Nucleus accumbens (tissue), 56 donors: ENCODE data around the gene GRIA2.
A peak's percentile ranks its signal among the peaks of the same experiment; 100 is the strongest.
"Not testable (repeated sequence)": the region's sequence is repeated elsewhere in the genome, so short reads cannot be mapped to it uniquely, and the experiment has no call there.

Experiments
- DNase-seq, 56 donors: peaks; one replicate each; lab custom pipeline; 2025; lab: John Stamatoyannopoulos, UW

GRIA2 gene

GRCh38 chr4:157246964-157247363, 26.4 kb downstream of the GRIA2 start:
- peak in 1 of 56 donors; percentile 11 for DNase-seq

DNA sequence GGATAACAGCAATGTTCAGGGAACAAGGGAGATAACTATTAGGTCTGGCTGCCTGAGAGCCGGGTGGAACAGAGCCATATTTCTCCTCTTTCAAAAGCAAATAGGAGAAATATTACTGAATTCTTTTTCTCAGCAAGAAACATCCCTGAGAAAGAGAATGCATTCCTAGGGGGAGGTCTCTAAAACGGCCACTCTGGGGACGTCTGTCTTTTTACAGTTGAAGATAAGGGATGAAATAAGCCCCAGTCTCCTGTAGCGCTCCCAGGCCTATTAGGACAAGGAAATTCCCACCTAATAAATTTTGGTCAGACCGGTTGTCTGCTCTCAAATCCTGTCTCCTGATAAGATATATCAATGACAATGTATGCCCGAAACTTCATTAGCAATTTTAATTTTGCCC, 37.6 kb downstream of the GRIA2 start:
- not testable (repeated sequence) for DNase-seq

DNA sequence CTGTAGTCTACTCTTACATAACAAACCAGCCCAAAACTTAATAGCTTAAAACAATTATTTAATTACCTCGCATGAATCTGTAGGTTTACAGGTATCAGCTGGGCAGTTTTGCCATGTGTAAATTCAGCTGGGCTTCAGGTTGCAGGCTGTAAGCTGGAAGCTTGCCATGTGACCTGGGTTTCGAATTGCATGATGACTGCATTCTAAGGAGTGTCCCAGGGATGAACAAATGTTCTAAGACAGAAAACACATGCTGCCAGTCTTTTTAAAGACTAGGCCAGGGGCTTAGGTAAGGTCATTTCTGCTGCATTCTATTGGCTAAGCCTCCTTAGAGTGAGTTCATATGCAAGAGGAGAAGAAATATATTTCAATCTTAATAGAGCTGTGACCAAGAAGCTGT, 44.8 kb downstream of the GRIA2 start:
- DNase-seq = peak in 1 of 56 donors; percentile 1

DNA sequence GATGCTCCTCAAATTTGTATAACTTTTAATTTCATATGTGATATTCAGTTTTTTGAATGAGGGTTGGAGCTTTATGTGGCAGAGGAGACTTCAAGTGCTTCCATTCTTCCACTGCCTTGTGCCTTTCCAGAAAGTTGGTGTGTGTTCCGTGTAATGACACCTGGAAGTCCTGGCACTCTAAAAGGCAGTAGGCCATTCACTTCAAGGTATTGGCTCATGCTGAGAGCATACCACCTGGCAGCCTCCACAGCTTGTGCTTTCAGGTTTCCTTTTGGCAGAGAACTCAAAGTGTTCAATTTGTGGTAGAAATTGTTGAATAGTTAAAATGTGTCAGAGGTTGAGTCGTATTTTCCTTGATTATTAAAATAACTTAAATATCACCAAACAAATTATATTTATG, 49.6 kb downstream of the GRIA2 start:
- no peak for DNase-seq

DNA sequence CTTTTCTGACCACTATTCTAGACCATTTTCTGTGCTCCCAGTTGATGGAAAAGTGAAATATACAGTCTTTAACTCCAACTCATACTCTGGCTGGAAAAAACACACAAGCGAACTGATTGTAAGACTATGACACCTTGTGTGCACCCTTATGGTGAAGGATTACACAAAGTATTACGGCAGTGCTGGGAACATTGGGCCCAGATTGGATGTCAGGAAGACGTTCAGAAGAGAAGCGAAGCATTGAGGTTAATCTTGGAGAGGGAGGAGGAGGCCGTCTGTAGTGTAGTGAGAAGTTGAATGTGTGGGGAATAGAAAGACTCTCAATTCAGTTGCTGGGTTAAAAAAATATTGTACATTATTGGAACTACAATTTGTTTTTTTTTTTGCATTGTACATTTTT, 50.0 kb downstream of the GRIA2 start:
- DNase-seq = no peak

- DNase-seq = no peak
Measured at GRCh38 chr4:157271166-157271869, 50.8 kb downstream of the GRIA2 start.

DNA sequence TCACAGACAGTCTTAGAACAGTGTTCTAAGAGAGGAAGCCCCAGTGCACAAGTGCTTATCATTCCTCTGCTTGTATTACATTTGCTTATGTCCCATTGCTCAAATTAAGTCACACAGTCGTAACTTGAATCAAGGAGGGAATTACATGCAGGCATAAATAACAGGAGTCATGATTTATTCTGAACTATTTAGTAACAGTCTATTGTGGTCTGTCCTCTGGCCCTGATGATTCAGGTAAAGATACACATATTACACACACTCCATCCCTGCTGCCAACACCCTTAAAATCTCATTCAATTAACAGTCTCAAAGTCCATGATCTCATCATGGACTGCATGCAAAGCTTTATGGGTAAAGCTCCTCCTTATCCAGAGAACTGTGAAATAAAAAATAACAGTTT, 60.1 kb downstream of the GRIA2 start:
- DNase-seq = no peak

DNA sequence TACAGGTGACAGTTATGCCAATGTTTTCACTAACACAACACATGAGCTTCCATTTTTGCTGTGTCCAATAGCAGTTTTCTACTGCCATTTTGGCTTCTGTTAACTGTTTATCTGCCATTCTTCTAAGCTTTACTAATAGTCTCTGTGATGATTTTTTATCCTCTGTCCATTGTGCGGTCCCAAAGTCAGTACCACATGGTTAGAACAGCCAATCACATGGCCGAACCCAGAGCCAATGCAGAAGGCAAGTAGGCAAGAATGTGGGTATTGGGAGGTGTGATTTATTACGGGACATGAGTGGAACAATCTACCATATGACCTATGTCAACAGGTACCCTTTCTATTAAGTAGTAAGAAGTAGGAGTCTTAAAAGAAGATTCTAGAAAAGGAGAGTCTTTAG, 61.5 kb downstream of the GRIA2 start:
- DNase-seq = no peak

DNA sequence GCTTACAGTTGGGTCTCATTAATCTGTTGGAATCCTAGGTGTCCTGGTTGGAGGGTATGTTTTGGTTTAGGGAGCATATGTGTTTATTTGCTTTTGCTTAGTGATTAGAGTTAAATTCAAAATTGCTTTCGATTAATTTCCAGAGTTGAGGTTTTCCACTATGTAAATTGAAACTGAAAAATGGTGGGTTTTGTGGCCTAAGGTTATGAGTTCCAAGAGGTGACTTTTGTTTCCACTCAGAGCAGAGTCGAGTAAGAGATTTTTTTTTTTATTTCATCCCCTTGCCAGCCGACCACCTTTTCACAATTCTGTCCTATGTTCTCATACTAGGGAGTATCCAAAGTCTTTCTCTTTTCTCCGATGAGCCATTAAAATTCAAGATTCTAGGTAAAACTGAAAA, 66.9 kb downstream of the GRIA2 start:
- no peak for DNase-seq

- no peak for DNase-seq
Measured at GRCh38 chr4:157290622-157291021, 70.1 kb downstream of the GRIA2 start.

DNA sequence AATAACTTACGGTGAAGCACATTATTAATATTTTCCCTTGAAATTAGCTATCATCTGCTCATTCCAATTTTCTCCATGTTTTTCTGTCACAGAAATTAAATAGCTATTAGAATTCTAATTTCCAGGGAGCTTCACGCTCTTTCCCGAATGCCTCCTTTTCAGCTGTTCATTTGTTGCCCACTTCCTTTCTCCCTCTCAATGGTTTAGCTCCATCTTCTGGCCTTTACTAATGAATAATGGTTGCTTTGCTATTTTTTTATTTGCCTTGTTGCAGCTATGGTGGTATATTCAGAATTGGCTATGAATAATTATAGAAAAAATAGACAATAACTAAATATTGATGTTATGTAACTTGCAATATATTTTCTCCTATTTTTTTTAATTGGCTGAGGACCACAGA, 70.5 kb downstream of the GRIA2 start:
- DNase-seq = no peak

GRCh38 chr4:157293673-157294072, 73.1 kb downstream of the GRIA2 start:
- no peak for DNase-seq

- no peak for DNase-seq
Measured at GRCh38 chr4:157294575-157294974, 74.0 kb downstream of the GRIA2 start.

GRCh38 chr4:157300701-157301100, 80.2 kb downstream of the GRIA2 start:
- no peak for DNase-seq

- DNase-seq = no peak
Measured at GRCh38 chr4:157303471-157303960, 83.0 kb downstream of the GRIA2 start.

DNA sequence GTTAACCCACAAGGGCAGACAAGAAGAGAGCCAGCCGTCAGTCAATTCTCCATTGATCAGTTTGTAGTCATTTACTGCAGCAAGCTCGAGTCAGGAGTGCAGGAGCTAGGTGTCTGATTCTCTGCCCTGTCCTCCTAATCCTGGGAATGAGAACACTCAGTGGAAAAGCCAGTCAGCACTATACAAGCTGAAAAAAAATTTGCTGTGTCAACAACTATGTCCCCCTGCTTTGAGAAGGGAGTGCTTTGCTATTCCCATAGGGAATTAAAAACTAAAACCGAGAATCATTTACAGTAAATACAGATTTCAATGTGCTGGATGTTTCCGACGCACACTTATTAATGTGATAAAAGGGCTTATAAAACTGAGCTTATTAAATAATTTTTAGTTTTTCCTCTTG, 84.2 kb downstream of the GRIA2 start:
- DNase-seq = no peak

GRCh38 chr4:157312702-157313101, 92.2 kb downstream of the GRIA2 start:
- no peak for DNase-seq

DNA sequence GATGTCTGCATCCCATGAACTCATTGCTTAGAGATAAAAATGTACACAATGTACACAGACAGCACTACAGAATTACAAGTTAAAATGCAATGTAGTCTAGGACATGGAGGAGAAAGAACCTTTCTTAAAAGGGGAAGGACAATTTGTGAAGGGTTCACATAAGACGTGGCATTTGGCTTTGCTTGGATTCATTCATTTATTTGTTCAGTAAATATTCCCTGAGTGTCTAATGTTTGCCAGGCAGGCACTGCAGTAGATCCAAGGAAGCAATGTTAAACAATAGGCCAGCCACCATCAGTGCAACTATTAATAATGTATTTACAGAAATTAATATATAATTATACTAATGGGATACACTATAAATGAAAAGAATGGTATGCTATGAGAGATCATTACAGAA, 94.4 kb downstream of the GRIA2 start:
- no peak for DNase-seq

- DNase-seq = no peak
Measured at GRCh38 chr4:157315968-157316367, 95.4 kb downstream of the GRIA2 start.

DNA sequence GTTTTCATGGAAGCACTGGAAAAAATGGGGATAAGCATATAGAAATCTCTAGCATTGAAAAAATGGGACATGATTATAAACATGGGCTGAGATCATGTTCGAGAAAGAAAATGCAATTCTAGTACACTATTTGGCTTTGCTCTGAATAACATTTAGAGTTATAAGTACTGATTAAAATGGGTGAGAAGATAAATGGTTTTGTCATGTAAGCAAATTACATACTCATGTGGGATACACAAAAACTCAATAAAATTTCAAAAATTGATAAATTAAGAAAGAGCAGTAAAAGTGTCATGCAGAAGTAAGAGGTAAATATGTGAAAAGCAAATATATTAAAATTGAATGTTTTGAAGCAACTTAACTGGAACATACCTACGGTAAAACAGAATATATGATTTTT, 99.6 kb downstream of the GRIA2 start:
- no peak for DNase-seq

DNA sequence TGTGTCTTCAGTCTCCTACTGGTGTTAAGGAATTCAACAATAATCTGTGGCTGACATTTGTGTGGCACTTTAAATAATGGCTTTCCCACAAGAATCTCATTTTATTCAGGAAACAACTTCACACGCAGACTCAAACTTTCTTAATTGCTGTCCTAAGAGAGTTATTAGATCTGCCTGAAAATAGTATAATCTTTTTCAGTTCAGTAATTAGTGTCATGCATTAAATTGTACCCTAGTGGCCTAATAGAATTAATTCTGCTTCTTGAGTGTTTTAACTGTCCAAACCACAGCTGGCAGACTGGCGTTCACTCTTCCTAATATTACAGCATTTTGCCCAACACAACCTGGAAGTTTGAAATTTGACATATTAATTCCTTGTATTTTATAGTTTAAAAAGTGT, 107.1 kb downstream of the GRIA2 start:
- DNase-seq = no peak

DNA sequence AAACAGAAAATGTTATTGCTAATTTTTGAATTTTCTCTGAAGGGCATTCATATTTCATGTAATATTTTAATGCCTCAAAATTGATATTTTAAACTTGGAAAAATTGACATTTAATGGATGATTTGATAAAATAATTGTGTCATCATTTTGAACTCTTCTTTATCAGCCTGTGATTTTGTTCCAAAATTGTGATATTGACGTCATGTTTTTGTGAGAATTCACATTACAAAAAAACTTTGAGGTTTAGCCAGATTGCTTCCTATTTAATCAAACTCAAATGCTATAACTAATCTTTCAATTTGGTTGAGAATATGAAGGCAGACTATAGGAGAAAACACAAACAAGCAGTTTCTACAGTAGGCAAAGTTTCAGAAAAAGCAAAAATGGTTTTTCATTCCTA, 137.4 kb downstream of the GRIA2 start:
- no peak for DNase-seq

- DNase-seq = no peak
Measured at GRCh38 chr4:157358439-157358838, 137.9 kb downstream of the GRIA2 start.
